Gastrocnemius medialis (tissue), 4 donors: Measurements from ENCODE around the gene SUGP2. TPM values are rescaled to one million over a fixed set of nuclear protein-coding genes. Genes with fewer than 3 reads are reported as not detected.

Experiments
- ATAC-seq, 2 donors: fragments of 150-250 bp; one replicate each; pipeline ENCODE4 v1.9.1; 2016
- DNase-seq, 2 donors: peaks; one replicate each; pipeline ENCODE4 v3.0.0-alpha.2; 2019
- H3K27ac ChIP-seq, 4 donors: fragments of 200-600 bp; sonication (generic); 1 replicate in 1 of 4; 2 replicates in 3 of 4; pipeline ENCODE4 v1.5.1; 2016 to 2018; ENCODE audit warnings: mild to moderate bottlenecking in 2 of 4, moderate library complexity in 1 of 4
- H3K27me3 ChIP-seq, 3 donors: fragments of 200-600 bp; sonication (generic) in 2 of 3; 1 replicate in 1 of 3; 2 replicates in 2 of 3; pipeline versions ENCODE4 v1.5.1 to v1.6.0; 2016 to 2019; ENCODE audit warnings: mild to moderate bottlenecking in 1 of 3, moderate library complexity in 1 of 3
- H3K36me3 ChIP-seq, 2 donors: fragments of 200-600 bp; sonication (generic) in 1 of 2; one replicate each; pipeline ENCODE4 v1.5.1; 2017 to 2018
- H3K4me1 ChIP-seq, 2 donors: fragments of 200-600 bp; sonication (generic) in 1 of 2; one replicate each; pipeline ENCODE4 v1.5.1; 2016 to 2017; ENCODE audit warnings: mild to moderate bottlenecking in 2 of 2
- H3K4me3 ChIP-seq, 4 donors: fragments of 200-600 bp; sonication (generic) in 3 of 4; 1 replicate in 1 of 4; 2 replicates in 3 of 4; pipeline ENCODE4 v1.5.1; 2016 to 2019; ENCODE audit warnings: mild to moderate bottlenecking in 2 of 4
- H3K9me3 ChIP-seq, 3 donors: fragments of 200-600 bp; sonication (generic) in 2 of 3; 1 replicate in 1 of 3; 2 replicates in 2 of 3; pipeline ENCODE4 v1.5.1; 2016 to 2019
- POLR2A ChIP-seq, 2 donors: fragments of 450-650 bp; IDR thresholded peaks; one replicate each; pipeline ENCODE4 v1.6.1; 2017; ENCODE audit warnings: antibody characterized with exemption in 2 of 2, mild to moderate bottlenecking in 2 of 2, moderate library complexity in 2 of 2
- in situ Hi-C, 4 donors: fragments of 200-750 bp; cut with MboI; loops; one replicate each; pipeline versions ENCODE4 v1.15.0 to v1.8.0; 2017; ENCODE audit warnings: low sequenced_read_pairs in 4 of 4
- intact Hi-C: fragments of 100-400 bp; cut with DNase I; formaldehyde crosslinking; loops from one replicate; pipeline ENCODE4 v1.15.1; 2023; ENCODE audit warnings: low total_unique reads
- total RNA-seq, 4 donors: library from RNA; depleted of rRNA; stranded (reverse); fragments of >200 nt; gene quantifications; one replicate each; pipeline versions ENCODE4 v1.1.0 to v1.2.3, GENCODE V29; 2016
- TF ChIP-seq, protein P1 (sequence below), 5 experiments: fragments of 450-650 bp in 3 of 5; fragments of 200-600 bp in 2 of 5; sonication (generic) in 2 of 5; IDR thresholded peaks in 4 of 5; conservative IDR thresholded peaks in 1 of 5; 1 replicate in 4 of 5; 2 replicates in 1 of 5; pipeline ENCODE4 v1.5.1; 2016 to 2019; ENCODE audit warnings: antibody characterized with exemption in 5 of 5, mild to moderate bottlenecking in 3 of 5, moderate library complexity in 3 of 5

SUGP2 gene
- total RNA-seq, 4 donors from 2014 or later = 24.6 to 38.2 (median 32.8) TPM

DNA sequence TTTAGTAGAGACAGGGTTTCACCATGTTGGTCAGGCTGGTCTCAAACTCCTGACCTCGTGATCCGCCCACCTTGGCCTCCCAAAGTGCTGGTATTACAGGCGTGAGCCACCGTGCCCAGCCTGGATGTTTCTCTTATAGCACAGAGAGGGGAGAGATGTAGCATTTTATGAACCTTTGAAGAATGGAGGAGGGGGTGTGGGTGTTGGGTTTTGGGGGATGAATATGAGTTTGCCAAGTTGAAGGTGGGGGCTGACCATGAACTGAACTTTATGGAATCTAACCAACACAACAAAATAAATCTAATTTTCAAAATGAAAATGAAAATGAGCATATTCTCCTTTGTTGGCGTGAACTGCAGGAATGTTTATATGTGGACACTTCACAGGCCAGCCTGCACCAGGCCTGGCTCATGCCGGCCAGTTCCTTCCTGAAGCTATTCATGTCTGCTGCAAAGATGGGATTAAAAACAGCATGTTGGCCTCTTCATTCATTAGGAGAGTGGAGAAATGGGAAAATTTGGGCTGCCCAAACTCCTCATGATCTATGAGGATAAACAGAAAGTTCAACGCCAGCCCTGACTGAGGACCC lies 52.8 kb downstream of the SUGP2 start:
- in situ Hi-C loops = no loop called here
- H3K27ac ChIP-seq = no peak overlapping the region
- H3K4me3 ChIP-seq = no peak overlapping the region
- DNase-seq = no peak
- no peaks in the 10 kb centered on the region for H3K36me3 ChIP-seq
- H3K9me3 ChIP-seq = no peaks in the 10 kb centered on the region
- peaks cover 0 to 3% (median 0%) of the 10 kb centered on the region in 3 donors for H3K27me3 ChIP-seq
- intact Hi-C loops = no loop called here
- TF ChIP-seq, protein P1, sequence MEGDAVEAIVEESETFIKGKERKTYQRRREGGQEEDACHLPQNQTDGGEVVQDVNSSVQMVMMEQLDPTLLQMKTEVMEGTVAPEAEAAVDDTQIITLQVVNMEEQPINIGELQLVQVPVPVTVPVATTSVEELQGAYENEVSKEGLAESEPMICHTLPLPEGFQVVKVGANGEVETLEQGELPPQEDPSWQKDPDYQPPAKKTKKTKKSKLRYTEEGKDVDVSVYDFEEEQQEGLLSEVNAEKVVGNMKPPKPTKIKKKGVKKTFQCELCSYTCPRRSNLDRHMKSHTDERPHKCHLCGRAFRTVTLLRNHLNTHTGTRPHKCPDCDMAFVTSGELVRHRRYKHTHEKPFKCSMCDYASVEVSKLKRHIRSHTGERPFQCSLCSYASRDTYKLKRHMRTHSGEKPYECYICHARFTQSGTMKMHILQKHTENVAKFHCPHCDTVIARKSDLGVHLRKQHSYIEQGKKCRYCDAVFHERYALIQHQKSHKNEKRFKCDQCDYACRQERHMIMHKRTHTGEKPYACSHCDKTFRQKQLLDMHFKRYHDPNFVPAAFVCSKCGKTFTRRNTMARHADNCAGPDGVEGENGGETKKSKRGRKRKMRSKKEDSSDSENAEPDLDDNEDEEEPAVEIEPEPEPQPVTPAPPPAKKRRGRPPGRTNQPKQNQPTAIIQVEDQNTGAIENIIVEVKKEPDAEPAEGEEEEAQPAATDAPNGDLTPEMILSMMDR (IDR thresholded peaks at IDR 0.05 in 4 of 5, conservative IDR thresholded peaks at IDR 0.05 in 1 of 5) = no peak
- no peak for TF ChIP-seq POLR2A (IDR thresholded peaks at IDR 0.05)
- no peak for ATAC-seq
- no peaks in the 10 kb centered on the region for H3K4me1 ChIP-seq

DNA sequence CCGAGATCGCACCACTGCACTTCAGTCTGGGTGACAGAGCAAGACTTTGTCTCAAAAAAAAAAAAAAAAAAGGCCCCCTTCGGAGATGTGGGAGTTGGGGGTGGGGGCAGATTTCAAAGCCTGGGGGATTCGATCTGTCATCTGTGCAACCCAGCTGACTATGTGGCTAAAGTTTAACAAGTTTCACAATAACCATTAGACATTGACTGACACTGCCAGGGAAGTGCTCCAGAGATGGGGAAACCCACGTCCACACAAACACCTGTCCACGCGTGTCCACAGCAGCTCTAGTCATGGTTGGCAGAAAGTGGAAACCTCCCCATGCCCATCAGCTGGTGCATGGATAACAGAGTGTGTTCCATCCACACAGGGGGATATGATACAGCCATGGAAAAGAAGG lies 54.7 kb downstream of the SUGP2 start:
- Histone ChIP-seq H3K36me3 (no peaks in the 10 kb centered on the region), H3K4me3 (no peak overlapping the region), H3K27me3 (peaks cover 0 to 3% (median 0%) of the 10 kb centered on the region in 3 donors), H3K27ac (no peak overlapping the region), H3K9me3 (no peaks in the 10 kb centered on the region), H3K4me1 (no peaks in the 10 kb centered on the region)
- ATAC-seq (no peak), DNase-seq (no peak)
- in situ Hi-C loops = no loop called here
- intact Hi-C loops = no loop called here
- TF ChIP-seq, protein P1 (IDR thresholded peaks at IDR 0.05 in 4 of 5, conservative IDR thresholded peaks at IDR 0.05 in 1 of 5) = no peak
- TF ChIP-seq POLR2A (IDR thresholded peaks at IDR 0.05) = no peak

DNA sequence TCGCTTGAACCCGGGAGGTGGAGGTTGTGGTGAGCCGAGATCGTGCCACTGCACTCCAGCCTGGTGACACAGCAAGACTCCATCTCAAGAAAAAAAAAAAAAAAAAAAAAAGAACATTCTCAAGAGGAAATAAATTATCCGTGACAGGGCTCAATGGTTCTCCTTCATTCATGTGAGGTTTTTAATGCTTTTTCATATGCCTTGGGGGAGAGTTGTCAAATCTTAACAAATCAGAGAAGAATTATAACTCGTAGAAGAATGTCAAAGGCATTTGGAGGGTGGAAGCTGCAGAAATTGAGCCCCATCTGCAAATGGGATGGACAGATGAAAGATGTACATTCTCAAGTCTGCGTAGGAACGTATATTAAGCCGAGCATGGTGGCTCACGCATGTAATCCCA lies 57.4 kb downstream of the SUGP2 start:
- in situ Hi-C loops = no loop called here

DNA sequence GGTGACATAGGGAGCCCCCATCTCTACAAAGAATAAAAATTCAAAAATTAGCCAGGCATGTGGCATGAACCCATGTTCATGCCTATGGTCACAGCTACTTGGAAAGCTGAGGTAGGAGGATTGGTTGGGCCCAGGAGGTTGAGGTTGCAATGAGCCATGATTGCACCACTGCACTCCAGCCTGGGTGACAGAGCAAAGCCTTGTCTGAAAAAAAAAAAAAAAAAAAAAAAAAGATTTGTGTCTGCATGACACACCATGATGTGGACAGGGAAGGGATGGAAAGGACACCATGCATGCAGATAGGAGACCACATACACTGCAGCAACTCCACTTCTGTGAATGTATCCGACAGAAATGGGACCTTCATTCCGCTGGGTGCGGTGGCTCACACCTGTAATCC lies 58.3 kb downstream of the SUGP2 start:
- in situ Hi-C loops = no loop called here
- H3K4me1 ChIP-seq = no peaks in the 10 kb centered on the region
- ATAC-seq = no peak
- H3K36me3 ChIP-seq = no peaks in the 10 kb centered on the region
- no peak for TF ChIP-seq POLR2A (IDR thresholded peaks at IDR 0.05)
- TF ChIP-seq, protein P1 (IDR thresholded peaks at IDR 0.05 in 4 of 5, conservative IDR thresholded peaks at IDR 0.05 in 1 of 5) = no peak
- H3K27me3 ChIP-seq = no peaks in the 10 kb centered on the region
- H3K27ac ChIP-seq = no peak overlapping the region
- intact Hi-C loops = no loop called here
- no peaks in the 10 kb centered on the region for H3K9me3 ChIP-seq
- no peak for DNase-seq
- H3K4me3 ChIP-seq = no peak overlapping the region

More for the DNA sequence above, 57.4 kb downstream of the SUGP2 start:
- H3K4me3 ChIP-seq = no peak overlapping the region
- no peak overlapping the region for H3K27ac ChIP-seq
- intact Hi-C loops = no loop called here
- no peaks in the 10 kb centered on the region for H3K36me3 ChIP-seq
- TF ChIP-seq POLR2A (IDR thresholded peaks at IDR 0.05) = no peak
- TF ChIP-seq, protein P1 (IDR thresholded peaks at IDR 0.05 in 4 of 5, conservative IDR thresholded peaks at IDR 0.05 in 1 of 5) = no peak
- no peaks in the 10 kb centered on the region for H3K27me3 ChIP-seq
- no peak for ATAC-seq
- no peaks in the 10 kb centered on the region for H3K4me1 ChIP-seq
- no peak for DNase-seq
- no peaks in the 10 kb centered on the region for H3K9me3 ChIP-seq

DNA sequence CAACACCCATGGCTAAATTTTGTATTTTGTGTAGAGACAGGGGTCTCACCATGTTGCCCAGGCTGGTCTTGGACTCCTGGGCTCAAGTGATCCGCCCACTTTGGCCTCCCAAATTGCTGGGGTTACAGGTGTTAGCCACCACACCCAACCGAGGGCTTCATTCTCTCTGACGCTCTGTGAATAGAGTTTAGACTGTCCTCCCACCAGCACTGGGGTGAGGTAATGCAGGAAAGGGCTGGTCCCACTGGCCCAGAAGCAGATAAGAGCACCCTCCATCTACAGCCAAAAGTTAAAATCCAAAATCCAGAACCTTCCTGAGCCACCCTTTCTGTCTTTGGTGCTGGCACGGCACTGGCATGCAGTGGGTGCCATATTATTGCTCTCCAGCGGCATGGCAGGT lies 60.5 kb downstream of the SUGP2 start:
- Histone ChIP-seq H3K27ac (peak overlapping the region in 2 of 4 donors; percentile 24 to 43), H3K27me3 (no peaks in the 10 kb centered on the region), H3K4me1 (peaks cover 0 to 4% of the 10 kb centered on the region in 2 donors), H3K4me3 (no peak overlapping the region), H3K36me3 (no peaks in the 10 kb centered on the region), H3K9me3 (no peaks in the 10 kb centered on the region)
- in situ Hi-C loops (no loop called here), intact Hi-C loops (no loop called here)
- no peak for DNase-seq
- TF ChIP-seq, protein P1 (IDR thresholded peaks at IDR 0.05 in 4 of 5, conservative IDR thresholded peaks at IDR 0.05 in 1 of 5) = no peak
- TF ChIP-seq POLR2A (IDR thresholded peaks at IDR 0.05) = no peak
- no peak for ATAC-seq
